MM.1S (cell line): ENCODE results near the gene PDZRN3.

ENCODE experiments used
- DNase-seq: peaks from one replicate; pipeline ENCODE4 v3.0.0-alpha.2; 2015
- H2AFZ ChIP-seq: fragments of 300-600 bp; sonication (generic); 2 replicates; pipeline ENCODE4 v1.6.0; 2016; ENCODE audit warnings: antibody characterized with exemption, low read length
- H3F3A ChIP-seq: fragments of 300-600 bp; sonication (generic); 2 replicates; pipeline ENCODE4 v1.6.1; 2016; ENCODE audit warnings: mild to moderate bottlenecking, antibody characterized with exemption, low read length, moderate library complexity, mixed read lengths; ENCODE audit not compliant: insufficient read depth
- H3K27ac ChIP-seq: fragments of 300-600 bp; sonication (generic); 2 replicates; pipeline ENCODE4 v1.5.1; 2016; ENCODE audit warnings: mild to moderate bottlenecking, low read length
- H3K27me3 ChIP-seq: fragments of 300-600 bp; sonication (generic); replicated peaks from 2 replicates; pipeline ENCODE4 v1.6.0; 2016; ENCODE audit warnings: low read length; ENCODE audit not compliant: insufficient read depth
- H3K36me3 ChIP-seq: fragments of 300-600 bp; sonication (generic); replicated peaks from 2 replicates; pipeline ENCODE4 v1.6.1; 2016; ENCODE audit warnings: mild to moderate bottlenecking, low read length, mixed read lengths; ENCODE audit not compliant: insufficient read depth
- H3K4me1 ChIP-seq: fragments of 300-600 bp; sonication (generic); 2 replicates; pipeline ENCODE4 v1.6.1; 2016; ENCODE audit warnings: low read length, mixed read lengths
- H3K4me2 ChIP-seq: fragments of 300-600 bp; sonication (generic); 2 replicates; pipeline ENCODE4 v1.6.0; 2016; ENCODE audit warnings: low read depth, low read length
- H3K4me3 ChIP-seq: fragments of 300-600 bp; sonication (generic); 2 replicates; pipeline ENCODE4 v1.5.1; 2016; ENCODE audit warnings: low read length, mixed read lengths
- H3K79me2 ChIP-seq: fragments of 300-600 bp; sonication (generic); 2 replicates; pipeline ENCODE4 v1.6.1; 2016; ENCODE audit warnings: mixed run types, low read length, mixed read lengths
- H3K9ac ChIP-seq: fragments of 300-600 bp; sonication (generic); 2 replicates; pipeline ENCODE4 v1.6.1; 2016; ENCODE audit warnings: low read length, mixed read lengths
- H3K9me2 ChIP-seq: fragments of 300-600 bp; sonication (generic); replicated peaks from 2 replicates; pipeline ENCODE4 v1.6.1; 2016; ENCODE audit warnings: mild to moderate bottlenecking, low read length, mixed read lengths; ENCODE audit not compliant: insufficient read depth
- H3K9me3 ChIP-seq: fragments of 300-600 bp; sonication (generic); replicated peaks from 2 replicates; pipeline ENCODE4 v1.6.1; 2016; ENCODE audit warnings: mild to moderate bottlenecking, low read length, mixed read lengths; ENCODE audit not compliant: insufficient read depth
- H4K20me1 ChIP-seq: fragments of 300-600 bp; sonication (generic); 2 replicates; pipeline ENCODE4 v1.6.1; 2016; ENCODE audit warnings: mild to moderate bottlenecking, low read length, moderate library complexity, mixed read lengths; ENCODE audit not compliant: insufficient read depth
- EZH2 ChIP-seq: fragments of 300-600 bp; sonication (generic); optimal IDR thresholded peaks from 2 replicates; pipeline ENCODE3; 2017; ENCODE audit warnings: low read depth, mild to moderate bottlenecking, antibody characterized with exemption, low read length, mixed read lengths
- EZH2phosphoT487 ChIP-seq: fragments of 300-600 bp; sonication (generic); IDR thresholded peaks from 2 replicates; pipeline ENCODE4 v1.6.1; 2018; ENCODE audit warnings: antibody characterized with exemption, low read length
- TF ChIP-seq, protein P1 (sequence below): fragments of 300-600 bp; sonication (generic); IDR thresholded peaks from 2 replicates; pipeline ENCODE4 v1.5.1; 2016; ENCODE audit warnings: antibody characterized with exemption, low read length, mixed read lengths

Gene PDZRN3

GRCh38 chr3:73504239-73504638 is 120.5 kb downstream of the PDZRN3 start:
- Histone ChIP-seq H3K79me2 (no peaks in the 10 kb centered on the region), H3F3A (peaks cover 4% of the 10 kb centered on the region; the same call in 1 of the 2 replicates), H3K27me3 (no peaks in the 10 kb centered on the region), H3K4me1 (peaks cover 20% of the 10 kb centered on the region), H3K4me2 (peak overlapping the region; percentile 56; the same call in 1 of the 2 replicates), H3K9me3 (no peaks in the 10 kb centered on the region), H3K9me2 (no peaks in the 10 kb centered on the region), H4K20me1 (no peaks in the 10 kb centered on the region), H2AFZ (peak overlapping the region; percentile 33; the same call in 1 of the 2 replicates), H3K36me3 (no peaks in the 10 kb centered on the region), H3K27ac (peak overlapping the region; percentile 66; the same call in 1 of the 2 replicates), H3K9ac (no peak overlapping the region), H3K4me3 (no peak overlapping the region)
- DNase-seq: no peak
- TF ChIP-seq, protein P1, sequence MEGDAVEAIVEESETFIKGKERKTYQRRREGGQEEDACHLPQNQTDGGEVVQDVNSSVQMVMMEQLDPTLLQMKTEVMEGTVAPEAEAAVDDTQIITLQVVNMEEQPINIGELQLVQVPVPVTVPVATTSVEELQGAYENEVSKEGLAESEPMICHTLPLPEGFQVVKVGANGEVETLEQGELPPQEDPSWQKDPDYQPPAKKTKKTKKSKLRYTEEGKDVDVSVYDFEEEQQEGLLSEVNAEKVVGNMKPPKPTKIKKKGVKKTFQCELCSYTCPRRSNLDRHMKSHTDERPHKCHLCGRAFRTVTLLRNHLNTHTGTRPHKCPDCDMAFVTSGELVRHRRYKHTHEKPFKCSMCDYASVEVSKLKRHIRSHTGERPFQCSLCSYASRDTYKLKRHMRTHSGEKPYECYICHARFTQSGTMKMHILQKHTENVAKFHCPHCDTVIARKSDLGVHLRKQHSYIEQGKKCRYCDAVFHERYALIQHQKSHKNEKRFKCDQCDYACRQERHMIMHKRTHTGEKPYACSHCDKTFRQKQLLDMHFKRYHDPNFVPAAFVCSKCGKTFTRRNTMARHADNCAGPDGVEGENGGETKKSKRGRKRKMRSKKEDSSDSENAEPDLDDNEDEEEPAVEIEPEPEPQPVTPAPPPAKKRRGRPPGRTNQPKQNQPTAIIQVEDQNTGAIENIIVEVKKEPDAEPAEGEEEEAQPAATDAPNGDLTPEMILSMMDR: no peak
- TF ChIP-seq EZH2: no peak
- TF ChIP-seq EZH2phosphoT487: no peak

DNA sequence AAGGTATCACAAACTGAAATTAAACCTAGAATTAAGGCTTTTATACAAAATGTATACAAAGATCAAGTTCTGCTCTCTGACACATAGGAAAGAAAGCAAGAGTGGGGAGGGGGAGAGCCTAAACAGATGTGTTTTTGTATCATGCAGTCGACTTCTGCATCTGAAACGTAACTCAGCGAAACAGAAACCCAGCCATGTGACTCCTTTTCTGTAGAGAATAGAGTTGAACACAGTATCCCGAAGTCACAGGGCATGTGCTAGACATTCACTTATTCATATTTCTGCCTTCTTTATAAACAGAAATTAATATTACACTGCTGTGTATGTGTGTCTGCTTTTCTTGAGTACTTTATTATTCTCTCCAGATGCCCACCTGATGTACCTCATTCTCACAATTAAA is 121.0 kb downstream of the PDZRN3 start:
- H3K4me1 ChIP-seq: peaks cover 20% of the 10 kb centered on the region
- peak overlapping the region; percentile 66 for H3K27ac ChIP-seq
- H3F3A ChIP-seq: peaks cover 4% of the 10 kb centered on the region; the same call in 1 of the 2 replicates
- H3K9me3 ChIP-seq: no peaks in the 10 kb centered on the region
- H3K27me3 ChIP-seq: no peaks in the 10 kb centered on the region
- no peaks in the 10 kb centered on the region for H3K36me3 ChIP-seq
- peak; percentile 82 for DNase-seq
- H3K9ac ChIP-seq: peak overlapping the region; percentile 8; the same call in 1 of the 2 replicates
- no peaks in the 10 kb centered on the region for H4K20me1 ChIP-seq
- H3K79me2 ChIP-seq: no peaks in the 10 kb centered on the region
- no peak for TF ChIP-seq EZH2phosphoT487
- TF ChIP-seq EZH2: no peak
- TF ChIP-seq, protein P1: no peak
- peak overlapping the region; percentile 33 for H2AFZ ChIP-seq
- H3K4me2 ChIP-seq: peak overlapping the region; percentile 56
- no peaks in the 10 kb centered on the region for H3K9me2 ChIP-seq
- peak overlapping the region; percentile 19 for H3K4me3 ChIP-seq

DNA sequence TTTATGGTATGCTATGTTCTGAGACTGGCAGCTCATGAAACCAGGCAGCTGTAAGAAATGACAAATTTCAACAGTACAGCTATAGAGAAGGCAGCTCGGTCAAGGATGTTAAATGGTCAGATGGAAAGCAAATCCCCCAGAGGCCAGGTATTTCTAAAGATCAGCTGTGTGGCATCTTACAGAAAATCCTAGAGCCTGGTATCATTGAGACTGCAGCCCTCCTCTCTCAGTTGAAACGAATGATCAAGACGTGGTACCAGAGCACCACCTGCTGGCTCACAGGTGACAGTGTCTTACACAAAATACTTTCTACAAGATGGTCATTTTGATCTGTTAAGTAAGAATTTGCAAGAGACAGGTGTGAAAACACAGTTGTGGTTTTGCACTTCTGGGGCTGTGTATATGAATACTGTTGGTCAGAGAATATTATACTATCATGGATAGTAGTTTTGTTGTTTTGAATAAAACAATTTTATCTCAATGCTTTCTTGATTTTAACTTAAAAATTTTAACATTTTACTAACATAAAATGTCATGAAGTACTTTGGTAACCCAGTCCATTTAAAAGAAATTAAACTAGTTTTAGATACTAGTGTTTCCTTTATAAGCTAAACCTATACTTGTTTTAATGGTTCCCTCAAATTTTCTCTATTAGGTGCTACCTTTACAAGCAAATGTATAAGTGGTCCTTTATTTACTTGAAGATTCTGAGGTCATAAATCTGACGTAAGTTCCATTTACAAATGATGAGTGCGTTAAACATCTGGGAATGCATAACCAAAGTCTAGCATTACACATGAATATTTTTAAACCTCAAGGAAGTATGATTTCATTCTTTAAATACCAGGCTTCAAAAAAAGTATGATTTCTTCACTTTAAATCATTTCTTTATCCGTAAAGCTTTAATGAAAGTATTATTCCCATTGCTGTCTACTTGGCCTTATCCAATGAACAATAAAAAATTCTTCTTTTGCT is 121.8 kb downstream of the PDZRN3 start:
- no peaks in the 10 kb centered on the region for H3K9me3 ChIP-seq
- H3K4me1 ChIP-seq: peaks cover 20% of the 10 kb centered on the region
- peak overlapping the region; percentile 56 for H3K4me2 ChIP-seq
- H3K27ac ChIP-seq: peak overlapping the region; percentile 66
- H3K79me2 ChIP-seq: no peaks in the 10 kb centered on the region
- H3K27me3 ChIP-seq: no peaks in the 10 kb centered on the region
- peak overlapping the region; percentile 33; the same call in 1 of the 2 replicates for H2AFZ ChIP-seq
- H3K4me3 ChIP-seq: peak overlapping the region; percentile 19
- no peaks in the 10 kb centered on the region for H4K20me1 ChIP-seq
- no peaks in the 10 kb centered on the region for H3K36me3 ChIP-seq
- peak overlapping the region; percentile 8; the same call in 1 of the 2 replicates for H3K9ac ChIP-seq
- peak; percentile 86 for DNase-seq
- peaks cover 4% of the 10 kb centered on the region; the same call in 1 of the 2 replicates for H3F3A ChIP-seq
- TF ChIP-seq, protein P1: peak; percentile 87
- no peak for TF ChIP-seq EZH2phosphoT487
- no peaks in the 10 kb centered on the region for H3K9me2 ChIP-seq
